Caco-2 (cell line): ENCODE results near the gene IREB2. TPM values are rescaled to one million over a fixed set of nuclear protein-coding genes. Genes with fewer than 3 reads are reported as not detected.

ENCODE experiments used
- BruUV-seq: library from RNA; stranded (reverse); fragments of 400-500 nt; replicated peaks from 2 replicates; lab custom pipeline; 2021; lab: Mats Ljungman, UMichigan
- CTCF ChIA-PET: fragments of 300-600 bp; sonication (Branson Sonifier 250); formaldehyde crosslinking; loops from one replicate; lab custom pipeline; 2022; ENCODE audit warnings: antibody characterized with exemption; lab: Charles Lee
- POLR2A ChIA-PET: fragments of 300-600 bp; sonication (Branson Sonifier 250); formaldehyde crosslinking; loops from one replicate; lab custom pipeline; 2022; ENCODE audit warnings: antibody characterized with exemption; lab: Charles Lee
- DNase-seq, 2 experiments: peaks; one replicate each; pipeline versions ENCODE4 v3.0.0 to v3.0.0-alpha.2; 2020 to 2022
- H3K27me3 ChIP-seq: replicated peaks from 2 replicates; pipeline ENCODE4 v1.6.0; 2011; ENCODE audit warnings: low read length; ENCODE audit not compliant: control insufficient read depth, insufficient read depth
- H3K36me3 ChIP-seq: 2 replicates; pipeline ENCODE4 v1.5.1; 2011; ENCODE audit warnings: low read length; ENCODE audit not compliant: control insufficient read depth, insufficient read depth
- H3K4me1 ChIP-seq: fragments of 250-450 bp; sonication (Bioruptor Pico); 2 replicates; pipeline ENCODE4 v1.5.1; 2020; ENCODE audit warnings: mild to moderate bottlenecking
- H3K4me3 ChIP-seq: 2 replicates; pipeline ENCODE4 v1.5.1; 2011; ENCODE audit warnings: low read depth, mild to moderate bottlenecking, control low read depth, low read length
- H3K9me3 ChIP-seq: fragments of 250-450 bp; sonication (Bioruptor Pico); 2 replicates; pipeline ENCODE4 v1.5.1; 2020; ENCODE audit warnings: mild to moderate bottlenecking, moderate library complexity
- H3K27ac Mint-ChIP-seq: one replicate; pipeline ENCODE4 v1.8.0; 2022; ENCODE audit warnings: mixed read lengths; ENCODE audit not compliant: unreplicated experiment
- H3K27me3 Mint-ChIP-seq: one replicate; pipeline ENCODE4 v1.8.0; 2022; ENCODE audit warnings: mixed read lengths; ENCODE audit not compliant: insufficient read depth, unreplicated experiment
- H3K36me3 Mint-ChIP-seq: one replicate; pipeline ENCODE4 v1.8.0; 2022; ENCODE audit warnings: mild to moderate bottlenecking, mixed read lengths; ENCODE audit not compliant: insufficient read depth, unreplicated experiment
- H3K4me1 Mint-ChIP-seq: one replicate; pipeline ENCODE4 v1.8.0; 2022; ENCODE audit warnings: low read depth, mixed read lengths; ENCODE audit not compliant: unreplicated experiment
- H3K4me3 Mint-ChIP-seq: one replicate; pipeline ENCODE4 v1.8.0; 2022; ENCODE audit warnings: mild to moderate bottlenecking, moderate library complexity, mixed read lengths; ENCODE audit not compliant: unreplicated experiment
- H3K9me3 Mint-ChIP-seq: one replicate; pipeline ENCODE4 v1.8.0; 2022; ENCODE audit warnings: mixed read lengths; ENCODE audit not compliant: unreplicated experiment
- intact Hi-C: fragments of 100-400 bp; cut with micrococcal nuclease; formaldehyde crosslinking; loops from one replicate; pipeline ENCODE4 v1.10.0; 2022; ENCODE audit not compliant: unreplicated experiment
- total RNA-seq: library from RNA; stranded (reverse); gene quantifications from 2 replicates; pipeline ENCODE4 v1.2.3, GENCODE V29; 2022
- TF ChIP-seq, protein P1 (sequence below), 2 experiments: fragments of 200-600 bp in 1 of 2; IDR thresholded peaks; 1 replicate in 1 of 2; 2 replicates in 1 of 2; pipeline versions ENCODE4 v1.5.1 to v1.8.0; 2011 to 2022; ENCODE audit warnings: antibody characterized with exemption in 1 of 2, control low read depth in 1 of 2, inconsistent platforms in 1 of 2, low read depth in 1 of 2, low read length in 1 of 2, mild to moderate bottlenecking in 1 of 2, moderate library complexity in 1 of 2; ENCODE audit not compliant: insufficient read depth in 1 of 2, severe bottlenecking in 1 of 2, unreplicated experiment in 1 of 2

IREB2 gene
- total RNA-seq, 1 experiment from 2014 or later, result 77.6 TPM

DNA sequence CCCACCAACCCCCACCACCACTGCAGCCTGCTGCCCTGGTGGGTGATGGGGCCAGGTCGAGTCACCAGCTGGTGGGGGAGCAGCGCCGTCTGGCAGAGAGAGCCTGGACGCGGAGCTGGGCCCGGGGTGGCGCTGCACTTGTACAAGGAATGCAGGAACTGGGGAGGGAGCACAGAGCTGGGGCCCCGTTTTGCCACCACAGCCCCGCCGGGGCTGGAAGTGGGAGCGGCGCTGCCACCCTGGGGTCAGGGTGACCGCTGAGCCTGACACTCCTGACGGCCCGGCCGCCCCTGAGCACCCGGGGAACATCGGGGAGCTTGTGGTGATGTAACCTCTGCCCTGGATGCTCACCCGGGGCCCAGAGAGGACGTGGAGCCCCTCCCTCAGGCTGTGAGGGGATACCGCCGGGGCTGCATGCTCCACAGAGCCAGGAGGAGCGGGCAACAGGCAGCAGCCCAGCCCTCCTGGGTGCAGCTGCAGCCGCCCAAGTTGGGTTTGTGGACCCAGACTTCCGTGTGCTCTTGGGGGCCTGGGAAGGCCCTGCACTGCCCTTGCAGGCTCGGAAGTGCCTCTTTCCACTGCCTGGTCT, 32.6 kb upstream of the IREB2 start:
- H3K4me3 Mint-ChIP-seq, result no peak overlapping the region
- no peaks in the 10 kb centered on the region for H3K4me1 ChIP-seq
- POLR2A ChIA-PET, result no interaction called here

DNA sequence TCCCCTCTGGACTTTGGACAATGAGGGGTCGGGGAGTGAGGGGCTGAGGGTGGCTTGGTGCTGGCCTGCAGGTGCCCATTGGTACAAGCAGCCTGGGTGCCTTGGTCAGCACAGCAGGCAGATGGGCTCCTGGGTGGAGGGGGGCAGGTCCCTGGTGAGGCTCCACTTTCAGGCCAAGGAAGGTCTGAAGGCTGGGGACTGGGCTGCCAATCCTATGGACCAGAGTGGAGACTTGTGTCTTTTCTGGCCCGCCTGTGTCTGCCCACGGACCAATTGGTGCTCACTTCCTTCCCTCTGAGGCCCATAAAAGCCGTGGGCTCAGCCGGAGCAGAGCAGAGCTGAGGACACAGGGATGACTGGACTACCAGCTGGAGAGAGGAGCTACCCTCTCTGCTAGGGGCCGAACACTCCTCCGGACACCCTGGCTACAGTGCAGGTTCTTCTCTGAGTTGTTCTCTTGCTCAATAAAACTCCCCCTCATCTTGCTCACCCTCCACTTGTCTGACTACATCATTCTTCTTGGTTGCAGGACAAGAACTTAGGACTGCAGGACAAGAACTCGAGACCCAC, 31.9 kb upstream of the IREB2 start:
- CTCF ChIA-PET, result no interaction called here
- TF ChIP-seq, protein P1, sequence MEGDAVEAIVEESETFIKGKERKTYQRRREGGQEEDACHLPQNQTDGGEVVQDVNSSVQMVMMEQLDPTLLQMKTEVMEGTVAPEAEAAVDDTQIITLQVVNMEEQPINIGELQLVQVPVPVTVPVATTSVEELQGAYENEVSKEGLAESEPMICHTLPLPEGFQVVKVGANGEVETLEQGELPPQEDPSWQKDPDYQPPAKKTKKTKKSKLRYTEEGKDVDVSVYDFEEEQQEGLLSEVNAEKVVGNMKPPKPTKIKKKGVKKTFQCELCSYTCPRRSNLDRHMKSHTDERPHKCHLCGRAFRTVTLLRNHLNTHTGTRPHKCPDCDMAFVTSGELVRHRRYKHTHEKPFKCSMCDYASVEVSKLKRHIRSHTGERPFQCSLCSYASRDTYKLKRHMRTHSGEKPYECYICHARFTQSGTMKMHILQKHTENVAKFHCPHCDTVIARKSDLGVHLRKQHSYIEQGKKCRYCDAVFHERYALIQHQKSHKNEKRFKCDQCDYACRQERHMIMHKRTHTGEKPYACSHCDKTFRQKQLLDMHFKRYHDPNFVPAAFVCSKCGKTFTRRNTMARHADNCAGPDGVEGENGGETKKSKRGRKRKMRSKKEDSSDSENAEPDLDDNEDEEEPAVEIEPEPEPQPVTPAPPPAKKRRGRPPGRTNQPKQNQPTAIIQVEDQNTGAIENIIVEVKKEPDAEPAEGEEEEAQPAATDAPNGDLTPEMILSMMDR (IDR thresholded peaks at IDR 0.05; ENCODE audit: insufficient read depth in 1 of 2, low read depth in 1 of 2, low read length in 1 of 2, severe bottlenecking in 1 of 2, unreplicated experiment in 1 of 2), result no peak
- H3K4me1 Mint-ChIP-seq, result no peaks in the 10 kb centered on the region
- no peaks in the 10 kb centered on the region for H3K36me3 Mint-ChIP-seq
- no peak for DNase-seq
- POLR2A ChIA-PET, result no interaction called here
- no peak overlapping the region for H3K4me3 Mint-ChIP-seq
- H3K4me1 ChIP-seq, result no peaks in the 10 kb centered on the region
- no peaks in the 10 kb centered on the region for H3K27me3 Mint-ChIP-seq
- no peaks in the 10 kb centered on the region for H3K9me3 Mint-ChIP-seq
- no peaks in the 10 kb centered on the region for H3K27me3 ChIP-seq
- BruUV-seq, result no TSS peak
- H3K36me3 ChIP-seq, result no peaks in the 10 kb centered on the region
- H3K4me3 ChIP-seq, result no peak overlapping the region
- intact Hi-C loops, result no loop called here
- H3K9me3 ChIP-seq, result no peaks in the 10 kb centered on the region
- no peak overlapping the region for H3K27ac Mint-ChIP-seq

More for the DNA sequence above, 32.6 kb upstream of the IREB2 start:
- TF ChIP-seq, protein P1 (IDR thresholded peaks at IDR 0.05; ENCODE audit: insufficient read depth in 1 of 2, low read depth in 1 of 2, low read length in 1 of 2, severe bottlenecking in 1 of 2, unreplicated experiment in 1 of 2), result no peak
- Mint-ChIP-seq H3K9me3 (no peaks in the 10 kb centered on the region), H3K27me3 (no peaks in the 10 kb centered on the region), H3K4me1 (no peaks in the 10 kb centered on the region), H3K36me3 (no peaks in the 10 kb centered on the region), H3K27ac (no peak overlapping the region)
- H3K27me3 ChIP-seq, result no peaks in the 10 kb centered on the region
- no TSS peak for BruUV-seq
- intact Hi-C loops, result no loop called here
- CTCF ChIA-PET, result no interaction called here
- H3K9me3 ChIP-seq, result no peaks in the 10 kb centered on the region
- no peak for DNase-seq
- no peak overlapping the region for H3K4me3 ChIP-seq
- H3K36me3 ChIP-seq, result no peaks in the 10 kb centered on the region

DNA sequence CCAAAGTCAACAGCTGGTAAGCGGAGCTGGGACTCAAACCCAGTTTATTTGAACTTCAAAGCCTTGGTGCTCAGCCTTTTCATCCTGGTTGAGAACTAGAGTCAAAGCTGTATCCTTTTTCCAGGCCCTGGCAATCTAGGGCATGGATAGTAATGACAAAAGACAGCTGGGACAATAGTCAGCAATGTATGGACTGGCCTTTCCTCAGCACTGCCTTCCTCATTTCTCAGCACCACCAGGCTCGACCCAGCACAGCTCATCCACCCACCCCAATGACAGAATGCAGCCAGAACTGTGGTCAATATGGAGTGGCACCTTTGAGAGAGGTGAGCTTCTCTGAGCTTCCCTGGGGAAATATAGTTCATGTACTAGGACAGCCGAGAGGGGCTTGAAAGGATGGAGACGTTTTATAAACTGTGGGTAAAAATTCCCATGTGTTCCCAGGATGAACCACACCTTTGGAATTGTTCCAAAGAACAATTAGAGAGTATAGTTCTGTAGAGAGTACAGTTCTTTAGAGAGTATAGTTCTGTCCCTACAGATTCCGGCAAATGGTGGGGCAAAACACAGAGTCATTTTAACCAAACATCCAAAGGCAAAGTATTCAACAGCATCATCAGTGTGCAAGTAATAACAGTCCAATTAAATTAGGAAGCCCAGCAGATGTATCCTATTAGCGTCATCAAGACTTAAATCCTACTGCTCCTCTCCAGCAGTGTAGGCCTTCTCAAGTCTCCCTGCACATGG, 30.2 kb upstream of the IREB2 start:
- ChIA-PET CTCF (no interaction called here), POLR2A (no interaction called here)

More for the DNA sequence above, 30.2 kb upstream of the IREB2 start:
- BruUV-seq, result no TSS peak
- no peaks in the 10 kb centered on the region for H3K9me3 Mint-ChIP-seq
- no peak overlapping the region for H3K27ac Mint-ChIP-seq
- TF ChIP-seq, protein P1 (IDR thresholded peaks at IDR 0.05; ENCODE audit: insufficient read depth in 1 of 2, low read depth in 1 of 2, low read length in 1 of 2, severe bottlenecking in 1 of 2, unreplicated experiment in 1 of 2), result no peak
- Histone ChIP-seq H3K9me3 (no peaks in the 10 kb centered on the region), H3K4me3 (no peak overlapping the region), H3K27me3 (no peaks in the 10 kb centered on the region), H3K4me1 (no peaks in the 10 kb centered on the region), H3K36me3 (no peaks in the 10 kb centered on the region)
- peaks cover 2% of the 10 kb centered on the region for H3K27me3 Mint-ChIP-seq
- H3K4me1 Mint-ChIP-seq, result no peaks in the 10 kb centered on the region
- no peaks in the 10 kb centered on the region for H3K36me3 Mint-ChIP-seq
- intact Hi-C loops, result no loop called here
- no peak overlapping the region for H3K4me3 Mint-ChIP-seq
- DNase-seq, result no peak
